Epithelial cell of esophagus (primary cell): ENCODE results near the gene MAP4K2.

Experiments used
- DNase-seq: peaks from one replicate; pipeline ENCODE4 v3.0.0; 2010; ENCODE audit warnings: low read depth
- H3K4me3 ChIP-seq: 2 replicates; pipeline ENCODE4 v1.5.1; 2011; ENCODE audit warnings: mild to moderate bottlenecking, low read length, control low read depth
- CTCF ChIP-seq: IDR thresholded peaks from 2 replicates; pipeline ENCODE4 v1.5.1; 2011; ENCODE audit warnings: low read depth, mild to moderate bottlenecking, low read length, control low read depth, inconsistent platforms; ENCODE audit not compliant: insufficient read depth; ENCODE audit errors: missing control alignments

Gene MAP4K2

DNA sequence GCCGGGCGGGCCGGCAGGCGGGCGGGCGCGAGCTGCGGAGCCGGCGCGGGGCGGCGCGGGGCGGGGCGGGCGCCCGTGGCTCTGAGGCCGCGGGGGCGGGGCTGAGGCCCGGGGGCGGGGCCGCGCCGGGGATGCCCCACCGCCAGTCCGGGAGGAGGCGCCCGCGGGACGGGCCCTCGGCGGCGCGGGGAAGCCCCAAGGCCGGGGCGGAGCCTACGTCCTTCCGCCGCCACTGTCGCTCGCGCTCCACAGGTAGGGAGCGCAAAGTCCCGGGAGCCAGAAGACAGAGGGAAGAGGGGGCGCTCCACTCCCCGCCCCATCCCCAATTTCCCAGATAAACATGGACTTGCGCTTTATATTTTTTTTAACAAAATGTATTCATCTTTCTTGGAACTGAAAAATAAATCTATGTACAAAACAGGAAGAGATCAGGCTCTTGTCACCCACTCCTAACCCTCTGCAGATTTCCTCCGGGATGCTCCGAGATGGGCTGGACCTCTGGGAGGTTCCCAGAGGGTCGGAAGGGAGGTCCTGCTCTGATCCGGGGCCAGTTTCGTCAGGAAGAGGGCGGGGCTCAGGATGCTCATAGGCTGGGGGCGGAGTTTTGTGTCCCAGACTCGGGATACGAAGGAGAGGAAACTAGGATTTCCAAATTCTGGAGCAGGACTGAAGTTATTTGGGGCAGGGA, at the start of gene MAP4K2:
TSS of gene MAP4K2 (minus strand) at position 57 of the 688 bp plus-strand sequence. CDS start 65 bp downstream, outside the sequence.
- peak within 1 kb of the TSS; percentile 65 for H3K4me3 ChIP-seq
- peak; percentile 84 for DNase-seq
- peak; percentile 8 for TF ChIP-seq CTCF

DNA sequence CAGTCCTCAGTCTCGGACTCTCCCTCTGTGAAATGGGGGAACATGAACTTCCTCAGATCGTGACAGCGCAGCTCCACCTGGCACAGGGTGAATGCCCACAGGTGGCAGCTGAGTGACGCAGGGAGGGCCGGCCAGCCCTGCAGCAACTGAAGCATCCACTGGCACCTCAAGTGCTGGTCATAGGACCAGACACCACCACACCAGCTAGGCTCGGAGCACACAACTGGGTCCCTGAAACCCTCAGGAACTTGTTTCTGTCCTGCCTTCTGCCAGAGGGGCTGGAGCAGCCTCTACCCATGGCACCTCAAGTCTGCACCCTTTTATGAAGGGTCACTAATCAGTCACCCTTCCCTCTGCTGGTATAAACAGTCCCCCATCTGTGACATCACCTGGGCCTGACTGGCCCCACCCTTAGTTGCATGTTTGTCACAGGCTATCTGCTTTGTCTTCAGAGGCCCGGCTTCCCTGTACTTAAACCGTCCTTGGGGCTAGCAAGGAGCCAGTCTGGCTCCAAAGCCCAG, 48.9 kb upstream of the MAP4K2 start:
- TF ChIP-seq CTCF = no peak
- no peak overlapping the region for H3K4me3 ChIP-seq
- DNase-seq = no peak

DNA sequence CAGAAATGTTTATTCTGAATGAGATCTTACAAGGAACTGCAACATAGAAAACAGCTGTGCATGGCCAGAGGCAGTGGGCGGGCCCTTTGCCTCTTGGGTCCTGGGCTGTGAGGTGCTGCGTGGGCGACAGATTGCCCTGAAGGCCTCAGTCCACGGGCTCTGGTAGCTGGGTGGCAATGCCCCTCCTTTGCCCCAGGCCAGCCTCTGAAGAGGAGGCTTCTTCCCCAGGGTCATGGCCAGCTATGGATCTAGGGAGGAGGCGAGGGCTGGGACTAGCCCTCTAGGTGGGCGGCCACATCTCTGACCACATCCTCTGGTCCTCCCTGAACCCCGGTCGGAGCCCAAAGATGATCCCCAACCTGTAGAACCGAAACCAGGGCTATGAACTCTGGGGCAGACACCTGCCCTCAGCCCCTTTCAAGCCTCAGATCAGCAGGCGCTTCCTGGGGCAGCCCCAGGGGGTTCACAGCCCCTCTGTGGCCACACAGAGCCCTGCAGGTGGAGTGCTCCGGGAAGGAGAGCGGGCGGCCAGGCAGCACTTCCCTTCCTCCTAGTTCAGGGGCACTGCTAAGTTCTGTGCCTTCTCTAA, 48.1 kb upstream of the MAP4K2 start:
- DNase-seq = peak; percentile 35
- no peak for TF ChIP-seq CTCF
- no peak overlapping the region for H3K4me3 ChIP-seq

DNA sequence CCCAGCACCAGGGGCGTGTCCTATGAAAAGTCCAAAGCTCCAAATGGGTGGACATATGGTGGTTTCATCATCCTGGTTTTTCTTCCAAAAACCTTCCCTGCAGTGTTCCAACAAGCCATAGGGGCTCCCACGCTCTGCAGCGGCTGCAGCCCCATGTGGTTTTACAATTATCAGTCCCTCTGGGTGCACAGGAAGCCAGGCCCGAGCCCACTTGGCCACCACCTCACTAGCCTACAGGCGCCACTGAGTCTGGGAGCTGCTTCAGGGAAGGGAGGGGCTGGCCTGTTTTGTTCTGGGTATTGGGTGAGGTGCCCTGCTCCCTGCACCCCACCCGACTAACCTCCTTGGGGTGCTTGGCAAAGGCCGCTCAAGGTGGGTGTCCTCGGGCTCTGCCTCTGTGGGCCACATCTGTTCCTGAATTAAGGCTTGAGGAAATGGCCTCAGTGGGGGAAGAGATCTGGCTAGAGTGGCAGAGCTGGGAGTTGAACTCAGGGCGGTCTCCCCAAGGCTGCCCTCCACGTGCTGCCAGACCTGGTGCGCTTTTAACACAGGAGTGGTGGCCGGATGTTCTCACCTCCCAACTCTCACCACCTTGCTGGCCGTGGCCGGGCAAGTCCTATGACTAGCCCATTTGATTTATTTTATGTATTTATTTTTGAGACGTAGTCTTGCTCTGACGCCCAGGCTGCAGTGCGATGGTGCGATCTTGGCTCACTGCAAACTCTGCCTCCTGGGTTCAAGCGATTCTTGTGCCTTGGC, 46.8 kb upstream of the MAP4K2 start:
- DNase-seq = no peak
- TF ChIP-seq CTCF = no peak
- H3K4me3 ChIP-seq = no peak overlapping the region

- H3K4me3 ChIP-seq = no peak overlapping the region
- no peak for DNase-seq
These were observed 46.0 kb upstream of the MAP4K2 start for GRCh38 chr11:64848826-64849597.

More at GRCh38 chr11:64848826-64849597, 46.0 kb upstream of the MAP4K2 start:
- no peak for TF ChIP-seq CTCF
